Left colon (tissue), 2 donors: Measurements from ENCODE around the gene KBTBD12. TPM values are rescaled to one million over a fixed set of nuclear protein-coding genes. Genes with fewer than 3 reads are reported as not detected.

Source experiments
- total RNA-seq, 2 donors: library from RNA; stranded (reverse); fragmentation: NEBNext Ultra II Directional; extraction: Animal tissue kit (Norgen Biotek cat#: 25700); gene quantifications; one replicate each; pipeline ENCODE4 v1.2.1, GENCODE V29; 2021
- donor health status: DM: no; HTN: no; CAD: no.
- donor health status: DM: yes; HTN: yes; CAD: no.

The KBTBD12 gene
- total RNA-seq, 2 donors from 2014 or later = 3.8 to 4.6 TPM

Other genes with a start within 250 kb of the KBTBD12 start
- 10 to 100 TPM; 15.2 to 28.6 TPM for gene ABTB1, start 242.3 kb upstream of the KBTBD12 start, total RNA-seq
- 100 to 1,000 TPM; 271 to 338 TPM for gene MGLL, start 92.7 kb upstream of the KBTBD12 start, total RNA-seq
- gene SEC61A1, start 137.2 kb downstream of the KBTBD12 start, total RNA-seq = 100 to 1,000 TPM; 142 to 158 TPM
- 10 to 100 TPM; 11.9 to 16.3 TPM for gene RUVBL1, start 208.6 kb downstream of the KBTBD12 start, total RNA-seq
- gene EEFSEC, start 238.2 kb downstream of the KBTBD12 start, total RNA-seq = 10 to 100 TPM in 1 of 2 donors, 1 to 10 TPM in 1; 7.3 to 10.5 TPM